Spleen (tissue), 11 donors: ENCODE data around the gene OR13D1. TPM values are rescaled to one million over a fixed set of nuclear protein-coding genes. Genes with fewer than 3 reads are reported as not detected.
"Not testable (repeated sequence)": the region's sequence is repeated elsewhere in the genome, so short reads cannot be mapped to it uniquely, and the experiment has no call there.

Source experiments
- DNase-seq: peaks from one replicate; pipeline ENCODE4 v3.0.0-alpha.2; 2020
- H3K27ac ChIP-seq, 8 donors: fragments of 200-600 bp; sonication (generic) in 7 of 8; 1 replicate in 4 of 8; 2 replicates in 4 of 8; pipeline versions ENCODE4 v1.5.0 to v1.8.0; 2016 to 2021; ENCODE audit warnings: inconsistent platforms in 4 of 8, mild to moderate bottlenecking in 4 of 8, moderate library complexity in 1 of 8
- H3K27me3 ChIP-seq, 7 donors: fragments of 200-600 bp; sonication (generic) in 6 of 7; replicated peaks in 1 of 7; 1 replicate in 4 of 7; 2 replicates in 3 of 7; pipeline versions ENCODE4 v1.5.0 to v1.8.0; 2016 to 2021; ENCODE audit warnings: inconsistent platforms in 3 of 7, mild to moderate bottlenecking in 1 of 7
- H3K36me3 ChIP-seq, 6 donors: fragments of 200-600 bp; sonication (generic) in 5 of 6; 1 replicate in 4 of 6; 2 replicates in 2 of 6; pipeline versions ENCODE4 v1.5.0 to v1.8.0; 2016 to 2021; ENCODE audit warnings: inconsistent platforms in 2 of 6
- H3K4me1 ChIP-seq, 6 donors: fragments of 200-600 bp; sonication (generic) in 5 of 6; 1 replicate in 3 of 6; 2 replicates in 3 of 6; pipeline versions ENCODE4 v1.5.0 to v1.8.0; 2016 to 2021; ENCODE audit warnings: inconsistent platforms in 3 of 6
- H3K4me3 ChIP-seq, 8 donors: fragments of 200-600 bp; sonication (generic) in 7 of 8; 1 replicate in 4 of 8; 2 replicates in 4 of 8; pipeline versions ENCODE4 v1.5.0 to v1.8.0; 2016 to 2021; ENCODE audit warnings: inconsistent platforms in 4 of 8, mild to moderate bottlenecking in 4 of 8, moderate library complexity in 2 of 8
- H3K9me3 ChIP-seq, 8 donors: fragments of 200-600 bp; sonication (generic) in 7 of 8; 1 replicate in 4 of 8; 2 replicates in 4 of 8; pipeline versions ENCODE4 v1.5.0 to v1.8.0; 2016 to 2021; ENCODE audit warnings: inconsistent platforms in 4 of 8
- CTCF ChIP-seq, 11 experiments: fragments of 200-600 bp in 7 of 11; fragments of 450-650 bp in 4 of 11; sonication (generic) in 4 of 11; IDR thresholded peaks in 8 of 11; conservative IDR thresholded peaks in 3 of 11; 1 replicate in 7 of 11; 2 replicates in 4 of 11; pipeline versions ENCODE4 v1.4.0 to v1.8.0; 2016 to 2021; ENCODE audit warnings: antibody characterized with exemption in 11 of 11, inconsistent platforms in 4 of 11, mild to moderate bottlenecking in 1 of 11
- POLR2A ChIP-seq, 3 donors: fragments of 450-650 bp; IDR thresholded peaks; one replicate each; pipeline ENCODE4 v1.5.1; 2017; ENCODE audit warnings: antibody characterized with exemption in 3 of 3, mild to moderate bottlenecking in 1 of 3
- POLR2AphosphoS5 ChIP-seq, 3 donors: sonication (generic); formaldehyde crosslinking; IDR thresholded peaks; one replicate each; pipeline ENCODE4 v1.5.1; 2017; ENCODE audit warnings: antibody characterized with exemption in 3 of 3
- WGBS, 5 donors: extraction: QIAGEN DNeasy Blood & Tissue Kit in 3 of 5; methylation state at CpG; one replicate each; pipeline versions ENCODE4 v1.1.5 to v1.1.7; 2013 to 2018; 5-methylcytosine and 5-hydroxymethylcytosine counted together
- intact Hi-C: fragments of 100-400 bp; cut with DNase I; formaldehyde crosslinking; loops from one replicate; pipeline ENCODE4 v1.15.0; 2023; ENCODE audit warnings: low total_unique reads
- polyA plus RNA-seq, 3 donors: library from polyadenylated mRNA; stranded (reverse); fragments of 200-250 nt; gene quantifications; one replicate each; pipeline ENCODE4 v1.2.1, GENCODE V29; 2013
- total RNA-seq, 7 donors: library from RNA; depleted of rRNA in 3 of 7; stranded (reverse); fragments of >200 nt in 3 of 7; fragmentation: NEBNext Ultra II Directional in 4 of 7; extraction: Animal tissue kit (Norgen Biotek cat#: 25700) in 4 of 7; gene quantifications; one replicate each; pipeline versions ENCODE4 v1.1.0 to v1.2.1, GENCODE V29; 2016 to 2021
- donor health status: healthy with polysubstance abuse.
- donor health status: DM: no; HTN: no; CAD: no; lungs with moderate emphysema.
- donor health status: DM: no; HTN: no; CAD: no.
- donor health status: Bipolar disorder and iron deficiency.
- donor health status: healthy.
- donor health status: DM: no; HTN: no; CAD: no.
- donor health status: DM: yes; HTN: yes; CAD: no.

OR13D1 gene
- total and polyA plus RNA-seq, 10 donors: not detected

- Histone ChIP-seq H3K4me1 (no peaks in the 10 kb centered on the region), H3K4me3 (no peak overlapping the region), H3K27ac (no peak overlapping the region), H3K27me3 (no peaks in the 10 kb centered on the region), H3K36me3 (no peaks in the 10 kb centered on the region), H3K9me3 (no peaks in the 10 kb centered on the region)
- WGBS, 5 donors: 48 to 77% (median 62%) methylated on average over 2 of the region's 2 CpGs
- TF ChIP-seq CTCF (IDR thresholded peaks at IDR 0.05 in 8 of 11, conservative IDR thresholded peaks at IDR 0.05 in 3 of 11) (no peak), POLR2AphosphoS5 (IDR thresholded peaks at IDR 0.05) (no peak), POLR2A (IDR thresholded peaks at IDR 0.05) (no peak)
- no peak for DNase-seq
- intact Hi-C loops: no loop called here
Measured at GRCh38 chr9:104686081-104686480, 8.2 kb upstream of the OR13D1 start.

GRCh38 chr9:104700306-104700705 is 6.0 kb downstream of the OR13D1 start:
- no peaks in the 10 kb centered on the region for H3K27me3 ChIP-seq
- intact Hi-C loops: no loop called here
- H3K4me3 ChIP-seq: no peak overlapping the region
- WGBS, 5 donors: 93 to 98% (median 95%) methylated on average over 3 of the region's 3 CpGs
- no peaks in the 10 kb centered on the region for H3K36me3 ChIP-seq
- DNase-seq: no peak
- TF ChIP-seq POLR2A (IDR thresholded peaks at IDR 0.05) (no peak), POLR2AphosphoS5 (IDR thresholded peaks at IDR 0.05) (no peak), CTCF (IDR thresholded peaks at IDR 0.05 in 8 of 11, conservative IDR thresholded peaks at IDR 0.05 in 3 of 11) (no peak)
- H3K9me3 ChIP-seq: peaks cover 0 to 5% (median under 1%) of the 10 kb centered on the region in 8 donors
- no peaks in the 10 kb centered on the region for H3K4me1 ChIP-seq
- H3K27ac ChIP-seq: no peak overlapping the region

- H3K27me3 ChIP-seq, H3K36me3 ChIP-seq, intact Hi-C loops, H3K4me1 ChIP-seq, H3K27ac ChIP-seq, DNase-seq, H3K4me3 ChIP-seq: not testable (repeated sequence)
- WGBS, 5 donors: 40 to 71% (median 49%) methylated on average over 1 of the region's 1 CpG
- H3K9me3 ChIP-seq: peaks cover 0 to 21% (median 3%) of the 10 kb centered on the region in 8 donors
Measured at GRCh38 chr9:104708737-104709136, 14.4 kb downstream of the OR13D1 start.

GRCh38 chr9:104711604-104712003 is 17.3 kb downstream of the OR13D1 start:
- Histone ChIP-seq H3K27me3 (no peaks in the 10 kb centered on the region), H3K36me3 (no peaks in the 10 kb centered on the region), H3K4me1 (no peaks in the 10 kb centered on the region), H3K9me3 (peaks cover 0 to 11% (median 0%) of the 10 kb centered on the region in 8 donors), H3K27ac (no peak overlapping the region), H3K4me3 (no peak overlapping the region)
- DNase-seq: no peak
- 75 to 92% (median 85%) methylated on average over 4 of the region's 4 CpGs for WGBS, 5 donors
- intact Hi-C loops: no loop called here
- TF ChIP-seq CTCF (IDR thresholded peaks at IDR 0.05 in 8 of 11, conservative IDR thresholded peaks at IDR 0.05 in 3 of 11) (no peak), POLR2A (IDR thresholded peaks at IDR 0.05) (no peak), POLR2AphosphoS5 (IDR thresholded peaks at IDR 0.05) (no peak)

- Histone ChIP-seq H3K27me3 (no peaks in the 10 kb centered on the region), H3K9me3 (no peaks in the 10 kb centered on the region), H3K27ac (no peak overlapping the region), H3K36me3 (no peaks in the 10 kb centered on the region), H3K4me1 (no peaks in the 10 kb centered on the region), H3K4me3 (no peak overlapping the region)
- no peak for DNase-seq
- TF ChIP-seq POLR2AphosphoS5 (IDR thresholded peaks at IDR 0.05) (no peak), POLR2A (IDR thresholded peaks at IDR 0.05) (no peak), CTCF (IDR thresholded peaks at IDR 0.05 in 8 of 11, conservative IDR thresholded peaks at IDR 0.05 in 3 of 11) (no peak)
- WGBS, 5 donors: 79 to 98% (median 93%) methylated on average over 5 of the region's 5 CpGs
- intact Hi-C loops: no loop called here
Measured at GRCh38 chr9:104725014-104725413, 30.7 kb downstream of the OR13D1 start.
